Measurements from ENCODE around the gene MEIS2.

DNA sequence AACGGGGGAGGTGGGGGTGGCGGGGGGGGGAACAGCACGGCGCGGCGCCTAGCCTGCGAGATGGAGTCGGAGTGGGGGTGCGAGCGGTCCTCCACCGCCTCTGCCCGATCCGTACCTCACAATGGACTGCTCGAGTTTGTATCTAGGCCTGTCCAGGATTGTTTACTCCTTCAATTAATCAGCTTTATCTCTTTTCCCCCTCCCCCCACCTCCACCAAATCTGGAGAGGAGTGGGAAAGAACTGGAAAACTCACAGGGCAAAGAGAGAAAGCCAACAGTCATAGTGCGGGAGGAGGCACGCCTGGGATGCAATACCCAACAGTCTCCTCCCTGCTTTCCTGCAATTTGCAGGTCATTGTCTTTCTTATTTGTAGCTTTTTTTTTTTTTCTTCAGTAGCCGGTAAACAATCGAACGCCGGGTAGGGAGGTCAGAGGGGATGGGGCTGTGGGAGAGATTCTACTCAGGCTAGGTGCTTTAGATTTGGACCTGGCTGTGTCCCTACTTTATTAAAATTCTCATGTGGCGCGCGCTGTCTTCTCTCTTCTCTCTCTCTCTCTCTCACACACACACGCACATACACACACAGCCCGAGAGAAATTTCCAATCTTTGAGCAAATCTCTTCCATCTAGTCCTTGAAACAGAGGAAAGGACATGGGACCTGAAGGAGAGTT lies 6.9 kb upstream of the MEIS2 start:
- TF ChIP-seq, protein P1, sequence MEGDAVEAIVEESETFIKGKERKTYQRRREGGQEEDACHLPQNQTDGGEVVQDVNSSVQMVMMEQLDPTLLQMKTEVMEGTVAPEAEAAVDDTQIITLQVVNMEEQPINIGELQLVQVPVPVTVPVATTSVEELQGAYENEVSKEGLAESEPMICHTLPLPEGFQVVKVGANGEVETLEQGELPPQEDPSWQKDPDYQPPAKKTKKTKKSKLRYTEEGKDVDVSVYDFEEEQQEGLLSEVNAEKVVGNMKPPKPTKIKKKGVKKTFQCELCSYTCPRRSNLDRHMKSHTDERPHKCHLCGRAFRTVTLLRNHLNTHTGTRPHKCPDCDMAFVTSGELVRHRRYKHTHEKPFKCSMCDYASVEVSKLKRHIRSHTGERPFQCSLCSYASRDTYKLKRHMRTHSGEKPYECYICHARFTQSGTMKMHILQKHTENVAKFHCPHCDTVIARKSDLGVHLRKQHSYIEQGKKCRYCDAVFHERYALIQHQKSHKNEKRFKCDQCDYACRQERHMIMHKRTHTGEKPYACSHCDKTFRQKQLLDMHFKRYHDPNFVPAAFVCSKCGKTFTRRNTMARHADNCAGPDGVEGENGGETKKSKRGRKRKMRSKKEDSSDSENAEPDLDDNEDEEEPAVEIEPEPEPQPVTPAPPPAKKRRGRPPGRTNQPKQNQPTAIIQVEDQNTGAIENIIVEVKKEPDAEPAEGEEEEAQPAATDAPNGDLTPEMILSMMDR (conservative IDR thresholded peaks at IDR 0.05; ENCODE audit: low read depth, low read length), result no peak
- TF ChIP-seq EZH2 (IDR thresholded peaks at IDR 0.05; ENCODE audit: borderline replicate concordance, low read depth, low read length, poor library complexity, severe bottlenecking), result no peak

Measured in A673 (cell line).